Immature natural killer cell (primary cell): ENCODE results near the gene ZSWIM6. TPM values are rescaled to one million over a fixed set of nuclear protein-coding genes. Genes with fewer than 3 reads are reported as not detected.

Source experiments
- DNase-seq, 3 donors: peaks; one replicate each; pipeline ENCODE4 v3.0.0; 2022; ENCODE audit warnings: mixed read lengths in 1 of 3
- H3K27ac Mint-ChIP-seq, 6 donors: one replicate each; pipeline ENCODE4 v1.8.0; 2020; ENCODE audit warnings: mixed read lengths in 6 of 6, mild to moderate bottlenecking in 5 of 6, inconsistent platforms in 4 of 6, moderate library complexity in 3 of 6
- H3K27me3 Mint-ChIP-seq, 3 donors: one replicate each; pipeline ENCODE4 v1.8.0; 2020 to 2021; ENCODE audit warnings: low read depth in 3 of 3, mild to moderate bottlenecking in 3 of 3, mixed read lengths in 3 of 3, moderate library complexity in 3 of 3, inconsistent platforms in 1 of 3
- H3K36me3 Mint-ChIP-seq, 3 donors: one replicate each; pipeline ENCODE4 v1.8.0; 2020; ENCODE audit warnings: mixed read lengths in 3 of 3, inconsistent platforms in 2 of 3, mild to moderate bottlenecking in 2 of 3
- H3K4me1 Mint-ChIP-seq, 2 donors: one replicate each; pipeline ENCODE4 v1.8.0; 2020; ENCODE audit warnings: inconsistent platforms in 2 of 2, mild to moderate bottlenecking in 2 of 2, mixed read lengths in 2 of 2, moderate library complexity in 1 of 2
- H3K4me3 Mint-ChIP-seq, 5 donors: one replicate each; pipeline ENCODE4 v1.8.0; 2020; ENCODE audit warnings: mild to moderate bottlenecking in 5 of 5, mixed read lengths in 5 of 5, inconsistent platforms in 3 of 5, moderate library complexity in 3 of 5
- H3K9me3 Mint-ChIP-seq, 6 donors: one replicate each; pipeline ENCODE4 v1.8.0; 2020; ENCODE audit warnings: mild to moderate bottlenecking in 6 of 6, mixed read lengths in 6 of 6, inconsistent platforms in 4 of 6, moderate library complexity in 3 of 6
- polyA plus RNA-seq, 3 donors: library from polyadenylated mRNA; unstranded; fragments of 300-500 nt; fragmentation: Illumina TruSeq; gene quantifications; one replicate each; pipeline ENCODE4 v1.2.3, GENCODE V29; 2021

Gene ZSWIM6
- polyA plus RNA-seq, 3 donors from 2014 or later = 0.40 to 0.76 (median 0.43) TPM

GRCh38 chr5:61347080-61347479 is 15.0 kb downstream of the ZSWIM6 start:
- peak overlapping the region in 1 of 6 donors; percentile 19 for H3K27ac Mint-ChIP-seq
- no peak overlapping the region for H3K4me3 Mint-ChIP-seq
- H3K9me3 Mint-ChIP-seq = no peaks in the 10 kb centered on the region
- peaks cover 0 to 6% (median 5%) of the 10 kb centered on the region in 3 donors for H3K27me3 Mint-ChIP-seq
- DNase-seq = no peak
- H3K4me1 Mint-ChIP-seq = peaks cover 15 to 54% of the 10 kb centered on the region in 2 donors
- no peaks in the 10 kb centered on the region for H3K36me3 Mint-ChIP-seq

GRCh38 chr5:61348447-61348846 is 16.4 kb downstream of the ZSWIM6 start:
- Mint-ChIP-seq H3K4me1 (peaks cover 18 to 53% of the 10 kb centered on the region in 2 donors), H3K4me3 (no peak overlapping the region), H3K9me3 (no peaks in the 10 kb centered on the region), H3K36me3 (no peaks in the 10 kb centered on the region), H3K27ac (no peak overlapping the region), H3K27me3 (peaks cover 0 to 5% (median 5%) of the 10 kb centered on the region in 3 donors)
- DNase-seq = no peak

GRCh38 chr5:61349935-61350334 is 17.9 kb downstream of the ZSWIM6 start:
- peaks cover 0 to 3% (median 2%) of the 10 kb centered on the region in 3 donors for H3K27me3 Mint-ChIP-seq
- H3K4me3 Mint-ChIP-seq = no peak overlapping the region
- no peak for DNase-seq
- peaks cover 5 to 48% of the 10 kb centered on the region in 2 donors for H3K4me1 Mint-ChIP-seq
- H3K36me3 Mint-ChIP-seq = no peaks in the 10 kb centered on the region
- H3K9me3 Mint-ChIP-seq = no peaks in the 10 kb centered on the region
- no peak overlapping the region for H3K27ac Mint-ChIP-seq

- H3K27me3 Mint-ChIP-seq = peaks cover 0 to 5% (median 2%) of the 10 kb centered on the region in 3 donors
- H3K36me3 Mint-ChIP-seq = no peaks in the 10 kb centered on the region
- DNase-seq = no peak
- peaks cover 4 to 42% of the 10 kb centered on the region in 2 donors for H3K4me1 Mint-ChIP-seq
- no peak overlapping the region for H3K27ac Mint-ChIP-seq
- no peaks in the 10 kb centered on the region for H3K9me3 Mint-ChIP-seq
- no peak overlapping the region for H3K4me3 Mint-ChIP-seq
These were observed 18.5 kb downstream of the ZSWIM6 start for GRCh38 chr5:61350535-61350934.

GRCh38 chr5:61351733-61352132 is 19.7 kb downstream of the ZSWIM6 start:
- Mint-ChIP-seq H3K9me3 (peaks cover 0 to under 1% (median 0%) of the 10 kb centered on the region in 6 donors), H3K27me3 (peaks cover 0 to 5% (median 2%) of the 10 kb centered on the region in 3 donors), H3K27ac (no peak overlapping the region), H3K36me3 (peaks cover 0 to under 1% (median under 1%) of the 10 kb centered on the region in 3 donors), H3K4me3 (no peak overlapping the region), H3K4me1 (peaks cover 4 to 40% of the 10 kb centered on the region in 2 donors)
- no peak for DNase-seq

GRCh38 chr5:61352180-61352579 is 20.1 kb downstream of the ZSWIM6 start:
- Mint-ChIP-seq H3K4me1 (peaks cover 4 to 39% of the 10 kb centered on the region in 2 donors), H3K4me3 (no peak overlapping the region), H3K27me3 (peaks cover 0 to 5% (median 0%) of the 10 kb centered on the region in 3 donors), H3K27ac (no peak overlapping the region), H3K36me3 (peaks cover 0 to 4% (median 4%) of the 10 kb centered on the region in 3 donors), H3K9me3 (peaks cover 0 to 5% (median 0%) of the 10 kb centered on the region in 6 donors)
- no peak for DNase-seq

GRCh38 chr5:61352612-61353156 is 20.6 kb downstream of the ZSWIM6 start:
- Mint-ChIP-seq H3K9me3 (peaks cover 0 to 5% (median 0%) of the 10 kb centered on the region in 6 donors), H3K27ac (no peak overlapping the region)

GRCh38 chr5:61353293-61353692 is 21.2 kb downstream of the ZSWIM6 start:
- Mint-ChIP-seq H3K9me3 (peaks cover 0 to 10% (median 3%) of the 10 kb centered on the region in 6 donors), H3K27me3 (peaks cover 0 to 3% (median 1%) of the 10 kb centered on the region in 3 donors), H3K27ac (no peak overlapping the region), H3K4me1 (peaks cover 4 to 33% of the 10 kb centered on the region in 2 donors), H3K36me3 (peaks cover 0 to 9% (median 4%) of the 10 kb centered on the region in 3 donors), H3K4me3 (no peak overlapping the region)
- no peak for DNase-seq

More at GRCh38 chr5:61352612-61353156, 20.6 kb downstream of the ZSWIM6 start:
- no peak overlapping the region for H3K4me3 Mint-ChIP-seq
- H3K27me3 Mint-ChIP-seq = peaks cover 0 to 4% (median 0%) of the 10 kb centered on the region in 3 donors
- H3K36me3 Mint-ChIP-seq = peaks cover 0 to 5% (median 4%) of the 10 kb centered on the region in 3 donors
- no peak for DNase-seq
- H3K4me1 Mint-ChIP-seq = peaks cover 4 to 35% of the 10 kb centered on the region in 2 donors

- H3K36me3 Mint-ChIP-seq = peaks cover 0 to 9% (median 4%) of the 10 kb centered on the region in 3 donors
- H3K9me3 Mint-ChIP-seq = peaks cover 0 to 10% (median 3%) of the 10 kb centered on the region in 6 donors
- H3K4me1 Mint-ChIP-seq = peaks cover 4 to 30% of the 10 kb centered on the region in 2 donors
- H3K27me3 Mint-ChIP-seq = peaks cover 0 to 3% (median 1%) of the 10 kb centered on the region in 3 donors
- no peak overlapping the region for H3K27ac Mint-ChIP-seq
- no peak overlapping the region for H3K4me3 Mint-ChIP-seq
- DNase-seq = no peak
These were observed 22.1 kb downstream of the ZSWIM6 start for GRCh38 chr5:61354199-61354598.

- H3K27me3 Mint-ChIP-seq = peaks cover 0 to 3% (median 3%) of the 10 kb centered on the region in 3 donors
- peaks cover 0 to 9% (median 7%) of the 10 kb centered on the region in 3 donors for H3K36me3 Mint-ChIP-seq
- peak overlapping the region in 1 of 5 donors; percentile 24 for H3K4me3 Mint-ChIP-seq
- no peak overlapping the region for H3K27ac Mint-ChIP-seq
- no peak for DNase-seq
- H3K4me1 Mint-ChIP-seq = peaks cover 7 to 42% of the 10 kb centered on the region in 2 donors
- peaks cover 0 to 10% (median 3%) of the 10 kb centered on the region in 6 donors for H3K9me3 Mint-ChIP-seq
These were observed 25.7 kb downstream of the ZSWIM6 start for GRCh38 chr5:61357745-61358144.

GRCh38 chr5:61362796-61363368 is 30.8 kb downstream of the ZSWIM6 start:
- Mint-ChIP-seq H3K27me3 (peaks cover 0 to 2% (median 0%) of the 10 kb centered on the region in 3 donors), H3K4me1 (peaks cover 3 to 30% of the 10 kb centered on the region in 2 donors)
- DNase-seq = peak in 1 of 3 donors; percentile 12

GRCh38 chr5:61363401-61364114 is 31.5 kb downstream of the ZSWIM6 start:
- Mint-ChIP-seq H3K9me3 (no peaks in the 10 kb centered on the region), H3K36me3 (peaks cover 0 to 3% (median 0%) of the 10 kb centered on the region in 3 donors), H3K27me3 (peaks cover 0 to 2% (median 0%) of the 10 kb centered on the region in 3 donors), H3K27ac (no peak overlapping the region), H3K4me1 (peaks cover 3 to 30% of the 10 kb centered on the region in 2 donors), H3K4me3 (no peak overlapping the region)
- DNase-seq = no peak

More at GRCh38 chr5:61362796-61363368, 30.8 kb downstream of the ZSWIM6 start:
- Mint-ChIP-seq H3K4me3 (no peak overlapping the region), H3K36me3 (peaks cover 0 to 3% (median 2%) of the 10 kb centered on the region in 3 donors), H3K27ac (no peak overlapping the region), H3K9me3 (peaks cover 0 to 3% (median 2%) of the 10 kb centered on the region in 6 donors)

GRCh38 chr5:61366497-61367240 is 34.6 kb downstream of the ZSWIM6 start:
- Mint-ChIP-seq H3K27ac (peak overlapping the region in 1 of 6 donors; percentile 18), H3K9me3 (no peaks in the 10 kb centered on the region), H3K27me3 (no peaks in the 10 kb centered on the region), H3K4me1 (peaks cover 0 to 8% of the 10 kb centered on the region in 2 donors), H3K36me3 (peaks cover 0 to 3% (median 0%) of the 10 kb centered on the region in 3 donors), H3K4me3 (no peak overlapping the region)
- no peak for DNase-seq
